Esophagus muscularis mucosa (tissue), 4 donors: ENCODE data around the gene B3GALT6. TPM values are rescaled to one million over a fixed set of nuclear protein-coding genes. Genes with fewer than 3 reads are reported as not detected.

Experiments
- DNase-seq: peaks from one replicate; pipeline ENCODE4 v3.0.0-alpha.2; 2017; ENCODE audit errors: extremely low spot score
- H3K27ac ChIP-seq, 4 donors: fragments of 200-600 bp; sonication (generic); replicated peaks in 1 of 4; 1 replicate in 3 of 4; 2 replicates in 1 of 4; pipeline ENCODE4 v1.5.1; 2016 to 2019; ENCODE audit warnings: mild to moderate bottlenecking in 1 of 4
- H3K27me3 ChIP-seq, 4 donors: fragments of 200-600 bp; sonication (generic); one replicate each; pipeline versions ENCODE4 v1.5.1 to v1.6.0; 2016 to 2019
- H3K36me3 ChIP-seq, 4 donors: fragments of 200-600 bp; sonication (generic); one replicate each; pipeline ENCODE4 v1.5.1; 2016 to 2019
- H3K4me1 ChIP-seq, 4 donors: fragments of 200-600 bp; sonication (generic); one replicate each; pipeline ENCODE4 v1.5.1; 2016 to 2019
- H3K4me3 ChIP-seq, 4 donors: fragments of 200-600 bp; sonication (generic); 1 replicate in 2 of 4; 2 replicates in 2 of 4; pipeline ENCODE4 v1.5.1; 2016 to 2019; ENCODE audit warnings: mild to moderate bottlenecking in 4 of 4, moderate library complexity in 1 of 4
- H3K9me3 ChIP-seq, 4 donors: fragments of 200-600 bp; sonication (generic); 1 replicate in 3 of 4; 2 replicates in 1 of 4; pipeline ENCODE4 v1.5.1; 2016 to 2019
- EP300 ChIP-seq: sonication (generic); formaldehyde crosslinking; IDR thresholded peaks from one replicate; pipeline ENCODE4 v1.6.1; 2017; ENCODE audit warnings: antibody characterized with exemption
- POLR2A ChIP-seq: fragments of 450-650 bp; IDR thresholded peaks from one replicate; pipeline ENCODE4 v1.6.1; 2017; ENCODE audit warnings: antibody characterized with exemption, moderate library complexity, mild to moderate bottlenecking, low read depth
- POLR2AphosphoS5 ChIP-seq, 2 donors: sonication (generic); formaldehyde crosslinking; IDR thresholded peaks; one replicate each; pipeline ENCODE4 v1.6.1; 2017; ENCODE audit warnings: antibody characterized with exemption in 2 of 2
- WGBS: methylation state at CpG from one replicate; pipeline ENCODE4 v1.1.5; 2018; 5-methylcytosine and 5-hydroxymethylcytosine counted together
- intact Hi-C: fragments of 100-400 bp; cut with DNase I; formaldehyde crosslinking; loops from one replicate; pipeline ENCODE4 v1.15.1; 2023
- total RNA-seq, 4 donors: library from RNA; depleted of rRNA; stranded (reverse); fragments of >200 nt; gene quantifications; one replicate each; pipeline versions ENCODE4 v1.1.0 to v1.2.1, GENCODE V29; 2016
- TF ChIP-seq, protein P1 (sequence below), 3 experiments: fragments of 200-600 bp in 2 of 3; fragments of 450-650 bp in 1 of 3; sonication (generic) in 2 of 3; IDR thresholded peaks; one replicate each; pipeline ENCODE4 v1.5.1; 2017 to 2019; ENCODE audit warnings: antibody characterized with exemption in 3 of 3, mild to moderate bottlenecking in 2 of 3, moderate library complexity in 1 of 3

Gene B3GALT6
- total RNA-seq, 4 donors from 2014 or later, result 10.4 to 24.6 (median 21.0) TPM

GRCh38 chr1:1199141-1199960 lies 32.7 kb upstream of the B3GALT6 start:
- no peak for TF ChIP-seq EP300
- no peak for TF ChIP-seq POLR2A
- TF ChIP-seq, protein P1, sequence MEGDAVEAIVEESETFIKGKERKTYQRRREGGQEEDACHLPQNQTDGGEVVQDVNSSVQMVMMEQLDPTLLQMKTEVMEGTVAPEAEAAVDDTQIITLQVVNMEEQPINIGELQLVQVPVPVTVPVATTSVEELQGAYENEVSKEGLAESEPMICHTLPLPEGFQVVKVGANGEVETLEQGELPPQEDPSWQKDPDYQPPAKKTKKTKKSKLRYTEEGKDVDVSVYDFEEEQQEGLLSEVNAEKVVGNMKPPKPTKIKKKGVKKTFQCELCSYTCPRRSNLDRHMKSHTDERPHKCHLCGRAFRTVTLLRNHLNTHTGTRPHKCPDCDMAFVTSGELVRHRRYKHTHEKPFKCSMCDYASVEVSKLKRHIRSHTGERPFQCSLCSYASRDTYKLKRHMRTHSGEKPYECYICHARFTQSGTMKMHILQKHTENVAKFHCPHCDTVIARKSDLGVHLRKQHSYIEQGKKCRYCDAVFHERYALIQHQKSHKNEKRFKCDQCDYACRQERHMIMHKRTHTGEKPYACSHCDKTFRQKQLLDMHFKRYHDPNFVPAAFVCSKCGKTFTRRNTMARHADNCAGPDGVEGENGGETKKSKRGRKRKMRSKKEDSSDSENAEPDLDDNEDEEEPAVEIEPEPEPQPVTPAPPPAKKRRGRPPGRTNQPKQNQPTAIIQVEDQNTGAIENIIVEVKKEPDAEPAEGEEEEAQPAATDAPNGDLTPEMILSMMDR (IDR thresholded peaks at IDR 0.05), result no peak
- no peak for TF ChIP-seq POLR2AphosphoS5 (IDR thresholded peaks at IDR 0.05)
- Histone ChIP-seq H3K4me1 (peaks cover 0 to 16% (median 13%) of the 10 kb centered on the region in 4 donors), H3K27ac (no peak overlapping the region), H3K9me3 (peaks cover 0 to 10% (median 7%) of the 10 kb centered on the region in 4 donors), H3K27me3 (peaks cover 0 to 60% (median 6%) of the 10 kb centered on the region in 4 donors), H3K36me3 (no peaks in the 10 kb centered on the region), H3K4me3 (no peak overlapping the region)
- WGBS, result 91% methylated on average over 11 of the region's 22 CpGs
- intact Hi-C loops, result no loop called here
- DNase-seq, result no peak

- TF ChIP-seq POLR2AphosphoS5 (IDR thresholded peaks at IDR 0.05) (no peak), EP300 (no peak), POLR2A (no peak)
- TF ChIP-seq, protein P1 (IDR thresholded peaks at IDR 0.05), result no peak
- H3K27ac ChIP-seq, result no peak overlapping the region
- peaks cover 0 to 16% (median 13%) of the 10 kb centered on the region in 4 donors for H3K4me1 ChIP-seq
- intact Hi-C loops, result no loop called here
- H3K27me3 ChIP-seq, result peaks cover 0 to 69% (median 6%) of the 10 kb centered on the region in 4 donors
- peaks cover 0 to 1% (median 0%) of the 10 kb centered on the region in 4 donors for H3K9me3 ChIP-seq
- peak overlapping the region; percentile 51 to 67 (median 55) for H3K4me3 ChIP-seq
- no peaks in the 10 kb centered on the region for H3K36me3 ChIP-seq
- 90% methylated on average over 21 of the region's 31 CpGs for WGBS
- no peak for DNase-seq
Measured at GRCh38 chr1:1199961-1200875, 31.8 kb upstream of the B3GALT6 start.

DNA sequence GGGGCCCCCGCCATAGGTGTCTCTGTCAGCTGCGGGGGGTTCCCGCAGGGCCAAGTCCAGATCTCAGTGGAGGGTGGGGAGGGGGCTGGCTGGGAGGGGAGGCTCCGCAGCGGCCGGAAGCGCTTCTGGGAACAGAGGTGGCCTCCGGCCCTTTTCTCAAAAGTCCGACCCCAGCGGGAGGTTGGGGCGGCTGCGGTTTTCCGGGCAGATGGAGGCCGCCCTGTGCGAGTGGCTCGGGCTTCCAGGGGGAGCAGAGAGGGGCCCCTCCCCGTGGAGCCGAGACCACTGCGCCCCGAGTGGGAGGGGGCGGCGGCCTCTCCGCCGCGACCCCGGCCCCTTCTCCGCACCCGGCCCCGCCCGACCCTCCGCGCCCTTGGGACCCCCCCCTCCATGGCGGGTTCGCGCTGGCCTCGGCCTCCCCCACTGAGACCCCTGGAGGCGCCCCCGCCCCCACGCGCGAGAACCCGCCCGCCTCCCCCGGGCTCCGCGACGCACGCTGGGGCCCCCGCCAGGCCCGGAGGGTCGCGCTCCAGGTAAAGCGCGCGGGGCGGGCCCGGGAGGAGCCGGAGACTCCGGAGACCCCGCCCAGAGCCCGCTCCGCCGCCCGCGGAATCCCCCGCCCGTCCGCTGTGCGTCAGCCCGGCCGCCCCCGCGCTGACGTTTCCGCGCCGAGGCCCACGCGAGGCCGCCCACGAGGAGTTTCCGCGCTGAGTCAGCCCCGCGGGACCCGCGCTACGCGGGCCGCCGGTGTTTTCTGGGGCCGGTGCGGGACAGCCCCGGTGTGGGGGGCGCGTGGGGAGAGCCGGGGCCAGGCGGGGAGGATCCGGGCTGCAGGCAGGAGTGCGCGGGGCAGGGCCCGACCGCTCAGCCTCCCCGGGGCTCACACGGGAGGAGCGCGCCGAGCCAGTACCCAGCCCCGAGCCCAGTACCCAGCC lies 30.9 kb upstream of the B3GALT6 start:
- no peak overlapping the region for H3K27ac ChIP-seq
- peaks cover 4 to 25% (median 20%) of the 10 kb centered on the region in 4 donors for H3K4me1 ChIP-seq
- intact Hi-C loops, result no loop called here
- no peak for DNase-seq
- peak in 1 of 2 donors; percentile 14 for TF ChIP-seq POLR2AphosphoS5 (IDR thresholded peaks at IDR 0.05)
- TF ChIP-seq, protein P1 (IDR thresholded peaks at IDR 0.05), result no peak
- TF ChIP-seq EP300, result no peak
- 4% methylated on average over 20 of the region's 109 CpGs for WGBS
- no peaks in the 10 kb centered on the region for H3K9me3 ChIP-seq
- H3K36me3 ChIP-seq, result no peaks in the 10 kb centered on the region
- H3K27me3 ChIP-seq, result peaks cover 0 to 78% (median 14%) of the 10 kb centered on the region in 4 donors
- peak overlapping the region; percentile 51 to 67 (median 55) for H3K4me3 ChIP-seq

- no peak overlapping the region for H3K4me3 ChIP-seq
- H3K27ac ChIP-seq, result no peak overlapping the region
- peaks cover 9 to 42% (median 35%) of the 10 kb centered on the region in 4 donors for H3K4me1 ChIP-seq
- intact Hi-C loops, result no loop called here
- TF ChIP-seq, protein P1 (IDR thresholded peaks at IDR 0.05), result no peak
- TF ChIP-seq POLR2A (no peak), EP300 (no peak)
- no peak for DNase-seq
- whole genome bisulfite sequencing, result 83% methylated on average over 20 of the region's 27 CpGs
- no peaks in the 10 kb centered on the region for H3K9me3 ChIP-seq
- H3K27me3 ChIP-seq, result peaks cover 0 to 92% (median 26%) of the 10 kb centered on the region in 4 donors
- H3K36me3 ChIP-seq, result no peaks in the 10 kb centered on the region
Measured at GRCh38 chr1:1202831-1203560, 29.0 kb upstream of the B3GALT6 start.
